Measurements from ENCODE around the gene NCOA1.

The NCOA1 gene

DNA sequence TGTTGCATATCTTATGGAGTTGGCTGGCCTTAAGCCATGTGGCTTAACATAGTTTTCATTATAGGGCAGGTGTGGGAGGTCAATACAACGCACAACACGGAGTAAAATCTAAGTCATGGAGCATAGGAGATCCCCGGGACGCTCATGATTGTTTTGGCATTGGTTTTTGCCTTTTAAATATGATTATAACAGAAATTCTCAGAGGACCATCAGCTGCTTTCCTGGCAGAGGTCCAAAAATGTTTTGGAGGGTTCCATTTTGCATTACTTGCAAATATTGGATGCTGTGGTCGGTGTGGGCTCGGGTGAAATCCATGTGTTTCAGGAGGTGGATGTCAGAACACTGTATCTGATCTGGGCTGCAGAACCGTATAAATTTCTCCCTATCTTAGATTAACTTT lies 3.4 kb downstream of the NCOA1 start:
- FAIRE-seq (no peak), DNase-seq (ENCODE audit: insufficient read length, low spot score) (no peak)
- TF ChIP-seq, protein P1, sequence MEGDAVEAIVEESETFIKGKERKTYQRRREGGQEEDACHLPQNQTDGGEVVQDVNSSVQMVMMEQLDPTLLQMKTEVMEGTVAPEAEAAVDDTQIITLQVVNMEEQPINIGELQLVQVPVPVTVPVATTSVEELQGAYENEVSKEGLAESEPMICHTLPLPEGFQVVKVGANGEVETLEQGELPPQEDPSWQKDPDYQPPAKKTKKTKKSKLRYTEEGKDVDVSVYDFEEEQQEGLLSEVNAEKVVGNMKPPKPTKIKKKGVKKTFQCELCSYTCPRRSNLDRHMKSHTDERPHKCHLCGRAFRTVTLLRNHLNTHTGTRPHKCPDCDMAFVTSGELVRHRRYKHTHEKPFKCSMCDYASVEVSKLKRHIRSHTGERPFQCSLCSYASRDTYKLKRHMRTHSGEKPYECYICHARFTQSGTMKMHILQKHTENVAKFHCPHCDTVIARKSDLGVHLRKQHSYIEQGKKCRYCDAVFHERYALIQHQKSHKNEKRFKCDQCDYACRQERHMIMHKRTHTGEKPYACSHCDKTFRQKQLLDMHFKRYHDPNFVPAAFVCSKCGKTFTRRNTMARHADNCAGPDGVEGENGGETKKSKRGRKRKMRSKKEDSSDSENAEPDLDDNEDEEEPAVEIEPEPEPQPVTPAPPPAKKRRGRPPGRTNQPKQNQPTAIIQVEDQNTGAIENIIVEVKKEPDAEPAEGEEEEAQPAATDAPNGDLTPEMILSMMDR (IDR thresholded peaks at IDR 0.05; ENCODE audit: insufficient read depth, missing control alignments) = no peak

DNA sequence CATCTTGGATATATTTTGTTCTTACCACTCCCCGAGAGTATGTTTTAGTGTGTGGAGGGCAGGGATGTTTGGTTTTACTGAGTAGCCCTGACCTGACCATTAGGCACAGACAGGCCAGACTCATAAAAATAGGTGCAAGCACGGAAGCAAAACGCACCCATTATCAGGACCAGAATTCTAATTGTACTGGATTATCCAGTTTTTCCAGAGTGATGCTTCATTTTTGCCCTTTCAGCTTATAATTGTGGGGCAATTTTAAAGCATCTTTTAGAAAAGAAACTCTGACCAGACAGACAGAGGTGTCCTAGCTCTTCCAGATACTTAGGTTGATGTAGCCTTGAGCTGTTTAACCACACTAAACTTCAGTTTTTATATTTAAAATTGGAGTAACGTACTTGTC lies 4.4 kb downstream of the NCOA1 start:
- FAIRE-seq (no peak), DNase-seq (ENCODE audit: insufficient read length, low spot score) (no peak)
- TF ChIP-seq, protein P1 (IDR thresholded peaks at IDR 0.05; ENCODE audit: insufficient read depth, missing control alignments) = no peak

DNA sequence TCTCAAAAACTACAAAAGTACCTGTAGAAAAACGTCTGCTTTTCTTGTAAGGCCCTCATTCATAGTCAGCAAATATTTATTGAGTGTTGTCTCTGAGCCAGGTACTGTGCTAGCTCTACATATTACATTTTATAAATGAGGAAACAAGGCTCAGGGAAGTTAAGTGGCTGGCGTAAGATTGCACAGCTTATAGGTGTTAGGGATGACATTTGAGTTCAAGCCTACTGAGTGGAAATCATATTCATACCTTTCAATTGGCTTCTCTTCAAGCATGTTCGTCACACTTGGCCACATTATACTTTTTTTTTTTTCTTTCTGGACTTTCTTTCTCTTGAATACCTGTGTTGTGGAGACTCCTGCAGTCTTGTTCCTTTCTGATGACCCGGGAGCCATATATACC lies 5.9 kb downstream of the NCOA1 start:
- TF ChIP-seq, protein P1 (IDR thresholded peaks at IDR 0.05; ENCODE audit: insufficient read depth, missing control alignments) = no peak
- DNase-seq (ENCODE audit: insufficient read length, low spot score) (no peak), FAIRE-seq (no peak)

DNA sequence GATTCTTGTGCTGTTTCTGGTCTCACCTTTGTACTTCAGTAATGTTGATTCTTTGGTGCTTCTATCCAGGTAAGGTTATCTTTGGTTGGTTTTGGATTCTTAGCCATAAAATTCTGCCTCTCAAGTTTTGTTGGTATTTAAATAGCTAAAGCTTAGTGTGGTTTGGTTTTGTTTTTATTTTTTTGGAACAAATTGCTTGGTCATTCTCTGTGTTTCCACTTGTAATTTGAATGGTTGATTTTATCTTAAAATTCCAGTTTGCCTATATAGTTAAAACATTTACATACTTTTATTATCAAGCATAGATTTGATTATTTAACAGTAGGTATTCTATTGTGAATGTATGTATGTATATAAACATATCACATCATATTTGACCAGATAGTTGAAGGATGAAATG lies 6.6 kb downstream of the NCOA1 start:
- DNase-seq (ENCODE audit: insufficient read length, low spot score) = no peak
- TF ChIP-seq, protein P1 (IDR thresholded peaks at IDR 0.05; ENCODE audit: insufficient read depth, missing control alignments) = no peak
- FAIRE-seq = no peak

DNA sequence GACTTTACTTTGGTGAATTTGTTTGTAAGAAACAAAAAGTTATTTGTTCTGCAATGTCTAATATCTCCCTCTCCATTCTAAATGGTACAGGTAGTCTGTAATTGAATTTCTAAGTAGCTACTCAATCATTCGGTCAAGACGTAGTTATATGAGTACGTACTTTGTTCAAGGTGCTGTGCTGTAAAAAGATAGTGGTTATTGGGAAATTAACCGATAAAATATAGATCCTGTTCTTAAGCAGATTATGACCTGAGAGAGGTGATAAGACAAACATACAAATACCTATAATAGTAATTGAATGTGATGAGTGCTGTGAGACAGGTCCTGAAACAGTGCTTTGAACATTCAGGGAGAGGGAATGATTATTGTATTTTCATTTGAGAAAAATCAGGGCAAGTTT lies 7.1 kb downstream of the NCOA1 start:
- TF ChIP-seq, protein P1 (IDR thresholded peaks at IDR 0.05; ENCODE audit: insufficient read depth, missing control alignments) = no peak
- DNase-seq (ENCODE audit: insufficient read length, low spot score) = no peak
- no peak for FAIRE-seq

DNA sequence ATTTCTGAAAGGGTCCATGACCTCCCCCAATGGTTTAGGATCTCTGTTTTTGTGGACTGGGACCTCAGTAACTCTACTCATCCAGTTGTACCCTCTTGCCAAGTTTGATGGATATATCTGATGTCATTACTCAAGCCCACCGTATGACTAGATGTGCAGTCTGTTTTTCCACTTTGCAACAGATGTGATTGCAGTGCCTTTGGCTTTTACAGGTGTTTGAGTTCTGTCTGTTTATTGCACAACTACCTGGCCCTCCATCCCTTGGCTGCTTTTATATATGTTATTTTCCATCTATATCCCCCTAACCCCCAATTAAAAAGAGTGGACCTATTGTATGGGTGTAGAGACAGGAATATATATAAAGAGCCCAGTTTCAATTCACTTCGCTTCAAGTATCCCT lies 10.8 kb downstream of the NCOA1 start:
- FAIRE-seq = no peak
- TF ChIP-seq, protein P1 (IDR thresholded peaks at IDR 0.05; ENCODE audit: insufficient read depth, missing control alignments) = no peak

DNA sequence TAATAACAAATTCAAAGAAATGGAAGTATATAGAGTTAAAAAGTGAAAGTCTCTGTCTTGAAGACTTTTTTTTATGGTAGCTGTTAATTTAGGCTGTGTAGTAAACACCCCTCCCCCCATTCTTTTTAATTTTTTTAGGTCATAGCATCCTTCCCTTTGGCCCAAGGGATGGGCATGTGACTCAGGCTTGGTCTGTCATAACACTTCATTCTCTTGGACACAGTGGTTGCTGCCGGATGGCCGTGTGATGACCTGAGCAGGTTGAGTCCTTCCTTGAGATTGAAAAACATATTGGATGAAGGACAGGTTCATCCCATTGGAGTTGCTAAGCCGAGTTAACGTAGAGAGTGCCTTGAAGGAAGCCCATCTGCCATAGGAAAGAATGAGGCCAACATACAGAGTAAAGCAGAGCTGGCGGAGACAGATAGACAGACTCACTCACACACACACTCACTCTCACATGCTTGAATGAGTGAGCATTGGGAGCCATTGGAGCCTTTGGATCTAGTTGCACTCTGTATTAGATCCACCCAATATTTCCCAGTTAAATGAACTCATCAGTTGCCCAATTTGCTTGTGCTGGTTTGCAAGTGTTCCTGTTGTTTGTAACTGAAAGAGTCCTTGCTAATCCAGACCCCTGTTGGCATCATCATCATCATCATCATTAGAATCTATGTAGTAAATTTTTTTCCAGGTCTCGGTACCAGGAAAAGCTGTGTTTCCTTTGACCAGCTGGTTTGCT lies 14.7 kb downstream of the NCOA1 start:
- no peak for FAIRE-seq
- TF ChIP-seq, protein P1 (IDR thresholded peaks at IDR 0.05; ENCODE audit: insufficient read depth, missing control alignments) = no peak
- no peak for DNase-seq (ENCODE audit: insufficient read length, low spot score)

More for the DNA sequence above, 10.8 kb downstream of the NCOA1 start:
- no peak for DNase-seq (ENCODE audit: insufficient read length, low spot score)

All from D721Med (cell line).